ENCODE results near the gene SHPK.

DNA sequence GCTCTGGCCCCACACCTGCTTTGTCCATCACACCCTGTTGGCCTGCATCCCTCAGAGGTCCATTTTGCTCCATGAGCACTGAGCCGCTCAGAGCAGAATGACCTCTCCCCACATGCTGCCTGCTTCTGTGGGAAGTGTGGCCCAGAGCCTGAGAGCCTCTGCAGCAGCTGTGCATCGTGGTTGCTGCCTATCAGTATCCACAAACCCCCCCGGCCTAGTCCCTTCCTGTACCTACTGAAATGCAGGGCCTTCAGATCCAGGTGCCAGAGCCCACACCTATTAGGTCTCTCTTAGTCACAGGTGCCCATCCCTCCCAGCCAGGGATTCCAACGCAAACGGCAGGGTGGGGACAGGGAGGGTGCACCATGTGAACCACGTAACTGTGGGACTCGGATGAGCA, 61.8 kb downstream of the SHPK start:
- TF ChIP-seq POLR2A (IDR thresholded peaks at IDR 0.05; ENCODE audit: low read depth, low read length) (no peak), POLR2AphosphoS5 (IDR thresholded peaks at IDR 0.05; ENCODE audit: low read depth, low read length) (no peak), TAF1 (IDR thresholded peaks at IDR 0.05; ENCODE audit: borderline replicate concordance, low read depth, low read length) (no peak)
